Posterior vena cava (tissue), 2 donors: Measurements from ENCODE around the gene NSUN5. TPM values are rescaled to one million over a fixed set of nuclear protein-coding genes. Genes with fewer than 3 reads are reported as not detected.

Experiments used
- DNase-seq: peaks from one replicate; pipeline ENCODE4 v3.0.0-alpha.2; 2020; ENCODE audit warnings: low spot score
- intact Hi-C, 2 donors: fragments of 100-400 bp; cut with DNase I; formaldehyde crosslinking; loops; one replicate each; pipeline versions ENCODE4 v1.14.1 to v1.14.2; 2022 to 2023
- long read RNA-seq, 2 donors: library from polyadenylated mRNA; unstranded; transcript quantifications; one replicate each; pipeline ENCODE4 v2.0.0, GENCODE V29; 2020 to 2021
- total RNA-seq, 2 donors: library from RNA; stranded (reverse); fragmentation: NEBNext Ultra II Directional; extraction: Animal tissue kit (Norgen Biotek cat#: 25700); gene quantifications; one replicate each; pipeline ENCODE4 v1.2.1, GENCODE V29; 2021
- donor health status: DM: yes; HTN: yes; CAD: no.
- donor health status: DM: yes; HTN: yes; CAD: no.

The NSUN5 gene
- 10 to 100 TPM; 12.4 to 14.1 TPM for total RNA-seq
- long read RNA-seq, donor 1, transcript NSUN5-204 (10 exons, 1,663 nt) = major isoform, 6 of 10 reads
- long read RNA-seq, donor 1, partial matches to known transcripts = 0 of 10 reads
- long read RNA-seq, donor 1, other reads (novel, unspliced or antisense) = 4 of 10 reads
- long read RNA-seq, donor 2, transcript NSUN5-204 (10 exons, 1,663 nt) = major isoform, 60 of 79 reads
- long read RNA-seq, donor 2, partial matches to known transcripts = 4 of 79 reads
- long read RNA-seq, donor 2, other reads (novel, unspliced or antisense) = 14 of 79 reads

DNA sequence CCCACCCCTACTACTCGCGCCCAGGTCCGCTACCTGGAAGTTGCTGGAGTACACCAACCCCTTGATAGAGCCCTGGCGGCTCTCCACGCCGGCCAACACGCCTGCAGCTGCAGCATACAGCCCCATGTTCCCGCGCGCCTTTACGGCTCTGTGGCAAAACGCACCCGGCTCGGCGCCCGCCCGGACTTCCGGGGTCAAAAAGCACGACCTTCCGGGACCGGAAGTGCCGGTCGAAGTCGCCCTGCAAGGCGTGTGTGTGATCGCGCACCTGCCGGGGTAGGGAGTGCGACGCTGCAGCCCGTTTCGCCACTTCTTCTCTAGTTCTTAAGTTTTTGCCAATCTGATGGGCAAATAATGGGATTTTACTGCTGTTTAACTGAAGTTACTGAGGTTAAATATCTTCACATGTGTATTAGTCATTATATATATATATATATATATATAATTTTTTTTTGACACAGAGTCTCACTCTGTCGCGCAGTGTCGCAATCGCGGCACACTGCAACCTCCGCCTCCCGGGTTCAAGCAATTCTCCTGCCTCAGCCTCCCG lies at the start of gene NSUN5:
Gene NSUN5, minus strand, starts transcription at position 162 of the 550 bp plus-strand sequence. Its CDS starts 36 bp downstream, at position 126.
- DNase-seq = peak; percentile 97
- intact Hi-C loops = no loop called here

DNA sequence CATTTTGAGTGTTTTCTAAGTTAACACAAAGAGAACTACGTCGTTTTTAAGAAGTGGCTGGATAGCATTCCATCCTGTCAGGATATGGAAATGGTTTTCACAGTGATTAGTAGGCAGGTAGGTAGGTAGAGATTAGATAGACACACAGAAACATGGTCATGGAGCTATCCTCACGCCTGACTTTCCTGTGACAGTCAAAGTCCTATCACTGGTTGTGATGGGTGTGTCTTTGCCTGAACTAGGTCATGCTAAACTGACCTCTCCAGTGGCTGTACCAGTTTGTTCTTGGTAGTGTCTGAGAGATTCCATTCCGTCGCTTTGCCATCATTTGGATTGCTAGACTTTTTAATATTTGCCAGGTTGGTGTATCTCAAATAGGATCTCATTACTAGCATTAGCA lies 47.5 kb upstream of the NSUN5 start:
- DNase-seq = no peak
- intact Hi-C loops = no loop called here

- intact Hi-C loops = no loop called here
These were observed 46.2 kb upstream of the NSUN5 start for GRCh38 chr7:73354821-73355220.

DNA sequence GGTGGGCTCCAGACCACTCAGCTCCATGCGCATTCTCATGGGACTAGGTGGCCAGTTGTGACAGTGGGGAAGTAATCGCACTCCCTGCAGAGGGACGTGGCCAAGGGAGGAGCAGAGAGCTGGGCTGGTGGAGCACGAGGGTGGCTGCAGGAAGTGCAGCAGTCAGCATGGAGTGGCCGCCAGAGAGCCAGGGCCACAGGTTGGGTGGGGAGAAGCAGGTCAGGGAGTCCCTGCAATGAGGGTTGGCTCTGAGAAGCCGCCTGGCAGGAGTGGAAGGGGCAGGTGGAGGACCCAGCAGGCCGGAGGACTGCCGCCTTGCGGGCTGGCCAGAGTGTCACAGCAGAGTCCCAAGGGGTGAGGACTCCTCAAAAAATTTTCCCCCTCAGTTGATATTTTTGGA lies 45.6 kb upstream of the NSUN5 start:
- intact Hi-C loops = no loop called here
- DNase-seq = no peak

More at GRCh38 chr7:73354821-73355220, 46.2 kb upstream of the NSUN5 start:
- DNase-seq = no peak

DNA sequence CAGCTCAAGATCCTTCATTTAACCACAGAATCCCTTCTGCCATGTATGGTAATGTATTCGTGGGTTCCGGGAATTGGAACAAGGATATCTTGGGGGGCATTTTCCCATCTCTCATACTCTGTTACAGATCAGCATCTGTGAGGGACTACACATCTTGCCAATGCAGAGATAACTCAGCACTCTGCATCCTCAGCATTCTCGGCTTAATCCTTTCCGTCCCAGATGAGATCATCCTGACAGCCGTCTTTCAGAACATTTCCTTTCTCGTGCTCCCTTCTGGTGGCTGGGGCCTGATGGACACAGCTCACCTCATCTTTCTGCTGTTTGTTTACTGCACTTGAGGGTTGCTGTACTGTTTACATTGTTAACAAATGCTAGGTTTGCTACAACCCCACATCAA lies 44.6 kb upstream of the NSUN5 start:
- intact Hi-C loops = no loop called here
- DNase-seq = no peak

GRCh38 chr7:73352784-73353183 lies 44.2 kb upstream of the NSUN5 start:
- DNase-seq = no peak
- intact Hi-C loops = no loop called here

GRCh38 chr7:73351447-73352167 lies 43.0 kb upstream of the NSUN5 start:
- intact Hi-C loops = no loop called here
- DNase-seq = no peak

DNA sequence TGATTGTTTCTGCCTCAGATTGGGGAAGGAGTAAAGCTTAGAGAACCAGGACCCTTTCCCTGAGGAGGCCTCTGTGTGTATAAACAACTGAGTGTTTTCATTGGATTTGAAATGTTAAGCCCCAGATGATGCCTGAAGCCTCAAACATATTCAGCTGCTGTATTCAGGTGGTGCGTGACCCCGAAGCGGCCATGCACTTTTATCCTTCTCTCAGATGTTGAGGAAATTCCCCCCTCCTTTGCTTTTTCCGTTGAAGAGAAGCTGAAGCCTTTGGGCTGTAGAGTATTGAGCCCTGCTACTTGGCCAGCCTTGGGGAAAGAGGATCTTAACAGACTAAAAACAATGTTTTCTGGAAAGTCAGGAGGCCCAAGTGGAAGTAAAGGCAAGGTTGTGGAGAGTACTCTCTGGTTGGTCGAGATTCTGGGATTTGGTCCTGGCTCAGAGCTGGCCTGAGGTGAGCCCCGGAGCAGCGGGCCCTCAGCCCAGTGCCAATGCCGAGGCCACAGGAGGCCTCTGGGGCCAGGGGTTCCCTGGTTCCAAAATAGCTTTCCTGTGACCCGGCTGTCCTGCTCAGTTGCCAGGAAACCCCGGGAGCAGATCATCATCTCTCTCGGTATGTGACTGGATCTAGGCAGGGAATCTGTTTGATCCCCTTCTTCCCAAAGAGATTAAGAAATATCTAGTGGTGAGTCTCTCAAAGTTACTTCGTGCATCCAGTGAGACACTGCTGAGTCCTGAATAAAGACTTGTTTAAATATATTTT lies 41.9 kb upstream of the NSUN5 start:
- no peak for DNase-seq
- intact Hi-C loops = no loop called here

DNA sequence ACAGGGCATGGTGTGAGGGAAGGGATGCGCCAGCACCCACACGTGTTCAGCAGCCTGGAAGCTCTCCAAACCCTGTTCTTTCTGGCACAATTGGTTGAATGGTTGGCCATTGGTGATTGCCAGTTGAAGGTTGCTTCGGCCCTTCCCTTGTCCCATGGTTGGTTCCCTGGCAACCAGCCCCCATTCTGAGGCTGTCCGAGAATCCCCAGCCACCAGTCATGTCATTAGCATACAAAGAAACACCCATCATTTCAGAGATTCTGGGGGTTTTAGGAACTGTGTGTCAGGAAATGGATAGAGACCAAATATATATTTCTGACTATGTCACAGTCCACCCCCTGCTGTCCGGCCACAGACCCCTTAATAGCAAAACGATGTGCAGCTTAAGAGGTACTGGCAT lies 41.1 kb upstream of the NSUN5 start:
- intact Hi-C loops = no loop called here
- no peak for DNase-seq

DNA sequence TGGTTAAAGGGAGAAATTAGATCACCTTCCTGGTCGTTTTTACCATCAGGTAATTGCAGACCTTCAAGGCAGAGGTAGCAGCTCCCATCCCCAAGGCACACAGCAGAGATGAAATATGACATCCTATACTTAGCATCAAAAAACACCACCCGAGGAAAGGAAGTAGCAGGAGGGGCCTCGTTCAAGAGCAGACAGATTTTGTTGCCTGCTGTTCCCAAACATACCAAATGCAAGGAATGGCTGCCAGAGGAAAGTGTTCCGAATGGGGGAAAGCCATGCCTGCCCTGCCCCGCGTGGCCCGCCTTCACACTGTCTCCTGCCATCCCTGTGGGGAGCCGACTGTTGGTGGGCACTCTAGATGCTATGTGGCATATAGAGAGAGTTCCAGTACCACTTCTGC lies 37.3 kb upstream of the NSUN5 start:
- intact Hi-C loops = no loop called here

GRCh38 chr7:73345538-73345937 lies 36.9 kb upstream of the NSUN5 start:
- no peak for DNase-seq
- intact Hi-C loops = no loop called here

More for the DNA sequence above, 37.3 kb upstream of the NSUN5 start:
- no peak for DNase-seq

GRCh38 chr7:73343671-73344380 lies 35.2 kb upstream of the NSUN5 start:
- DNase-seq = no peak
- intact Hi-C loops = loop anchor here in 1 of 2 donors (5.0 kb wide), 1 partner anchor 108 kb away; no protein-coding TSS in a partner anchor

DNA sequence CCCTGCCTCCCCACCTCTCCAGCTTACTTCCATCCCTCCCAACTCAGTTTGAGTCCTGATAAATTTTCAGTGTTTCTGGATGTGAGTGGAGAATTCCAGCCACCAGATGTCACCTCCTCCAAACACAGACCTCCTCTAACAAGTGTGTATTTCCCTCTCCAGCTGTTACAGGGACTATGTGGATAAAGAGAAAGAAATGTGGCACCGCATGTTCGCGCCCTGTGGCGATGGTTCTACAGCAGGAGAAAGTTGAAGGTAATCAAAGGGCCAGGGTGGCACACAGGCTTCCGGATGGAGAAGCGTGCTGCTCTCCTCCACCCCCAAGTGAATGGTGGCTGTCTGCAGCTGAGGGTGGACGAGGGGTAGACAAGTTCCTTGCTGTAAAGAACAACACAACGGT lies 34.0 kb upstream of the NSUN5 start:
- intact Hi-C loops = loop anchor here in 1 of 2 donors (5.0 kb wide), 1 partner anchor 110 kb away; no protein-coding TSS in a partner anchor
- DNase-seq = no peak

DNA sequence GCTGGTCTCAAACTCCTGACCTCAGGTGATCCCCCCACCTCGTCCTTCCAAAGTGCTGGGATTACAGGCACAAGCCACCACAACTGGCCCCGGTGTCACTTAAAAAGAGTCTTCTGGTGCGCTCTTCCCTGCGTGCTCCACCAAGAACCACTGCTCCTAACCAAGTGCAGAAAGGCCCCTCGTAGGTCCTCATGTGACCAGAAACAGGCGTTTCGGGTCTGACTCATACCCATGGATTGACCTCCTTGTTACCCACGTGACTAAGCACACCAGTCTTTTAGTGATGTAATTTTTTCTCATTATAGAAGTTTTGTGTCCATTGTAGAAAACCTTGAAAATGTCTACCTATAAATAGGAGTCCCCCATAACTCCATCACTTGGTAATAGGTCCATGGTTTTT lies 33.3 kb upstream of the NSUN5 start:
- intact Hi-C loops = loop anchor here in 1 of 2 donors (5.0 kb wide), 1 partner anchor 110 kb away; no protein-coding TSS in a partner anchor
- no peak for DNase-seq

GRCh38 chr7:73340514-73340913 lies 31.9 kb upstream of the NSUN5 start:
- no peak for DNase-seq
- intact Hi-C loops = loop anchor here in 1 of 2 donors (5.0 kb wide), 1 partner anchor 112 kb away; no protein-coding TSS in a partner anchor

DNA sequence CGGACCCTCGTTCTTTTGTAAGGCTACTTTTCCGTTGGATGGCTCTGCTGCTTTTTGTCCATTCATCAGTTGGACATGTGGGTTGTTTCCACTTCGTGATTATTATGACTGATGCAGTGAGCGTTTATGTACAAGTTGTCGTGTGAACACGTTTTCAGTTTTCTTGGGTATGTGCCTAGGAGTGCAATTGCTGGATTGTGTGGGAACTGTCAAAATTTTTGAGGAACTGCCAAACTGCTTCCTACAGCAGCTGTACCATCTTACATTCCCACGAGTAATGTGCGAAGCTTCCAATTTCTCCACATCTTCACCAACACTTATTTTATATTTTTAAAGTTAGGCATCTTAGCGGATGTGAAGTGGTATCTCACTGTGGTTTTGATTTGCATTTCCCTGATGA lies 29.7 kb upstream of the NSUN5 start:
- intact Hi-C loops = no loop called here
- no peak for DNase-seq

GRCh38 chr7:73332447-73332846 lies 23.8 kb upstream of the NSUN5 start:
- intact Hi-C loops = no loop called here

DNA sequence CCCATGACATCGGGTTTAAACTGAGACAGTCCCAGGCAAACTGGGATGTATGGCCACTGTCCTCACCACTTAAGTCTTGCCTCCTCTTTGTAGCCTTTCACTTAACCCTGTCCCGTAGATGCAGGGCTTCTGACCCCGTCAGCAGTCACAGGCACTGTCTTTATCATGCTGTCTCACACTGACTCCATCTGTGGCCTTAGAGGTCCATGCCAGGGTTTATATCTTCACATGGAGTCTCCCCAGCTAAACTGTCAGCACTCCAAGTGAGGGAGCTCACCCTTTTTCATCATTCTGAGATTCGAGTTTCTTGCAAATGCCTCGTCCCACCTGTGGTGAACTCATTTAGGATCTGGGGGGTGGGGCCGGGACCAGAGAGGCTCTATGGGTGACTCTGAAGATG lies 22.1 kb upstream of the NSUN5 start:
- intact Hi-C loops = no loop called here
- no peak for DNase-seq

More at GRCh38 chr7:73332447-73332846, 23.8 kb upstream of the NSUN5 start:
- DNase-seq = no peak
